ENCODE data around the gene SLC25A51. TPM values are rescaled to one million over a fixed set of nuclear protein-coding genes. Genes with fewer than 3 reads are reported as not detected.

The SLC25A51 gene
- total RNA-seq, 6 donors from 2014 or later: 19.4 to 51.4 (median 31.9) TPM

DNA sequence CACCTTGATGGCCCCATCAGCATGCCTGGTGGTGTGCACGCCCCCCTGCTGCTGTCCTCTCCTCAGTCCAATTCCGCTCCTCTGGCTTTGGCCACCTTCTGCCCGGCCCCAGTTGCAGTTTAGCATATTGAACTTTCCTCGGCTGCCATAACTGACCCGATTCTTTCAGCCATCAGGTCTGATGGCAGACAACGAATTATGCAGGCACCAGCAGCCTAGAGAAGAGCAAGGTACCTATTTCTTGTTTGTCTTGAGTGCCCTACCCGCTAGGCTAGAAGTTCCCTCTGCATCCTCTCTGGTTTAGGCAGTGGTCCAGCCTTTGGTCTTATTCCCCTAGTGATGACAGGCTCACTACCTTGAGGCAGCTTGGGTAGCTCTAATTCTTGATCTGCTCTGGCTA lies 43.0 kb upstream of the SLC25A51 start:
- H3K27ac ChIP-seq: peak overlapping the region in 2 of 4 donors; percentile 68
- DNase-seq (no peak), ATAC-seq (ENCODE audit: low FRiP score in 2 of 2) (no peak)
- WGBS, 2 donors: 89 to 95% methylated on average over 7 of the region's 7 CpGs
- no peaks in the 10 kb centered on the region for H3K27me3 ChIP-seq
- H3K4me1 ChIP-seq: peaks cover 18 to 60% (median 46%) of the 10 kb centered on the region in 4 donors
- peaks cover 0 to 45% (median 12%) of the 10 kb centered on the region in 4 donors for H3K36me3 ChIP-seq
- H3K4me3 ChIP-seq: no peak overlapping the region
- TF ChIP-seq, protein P1, sequence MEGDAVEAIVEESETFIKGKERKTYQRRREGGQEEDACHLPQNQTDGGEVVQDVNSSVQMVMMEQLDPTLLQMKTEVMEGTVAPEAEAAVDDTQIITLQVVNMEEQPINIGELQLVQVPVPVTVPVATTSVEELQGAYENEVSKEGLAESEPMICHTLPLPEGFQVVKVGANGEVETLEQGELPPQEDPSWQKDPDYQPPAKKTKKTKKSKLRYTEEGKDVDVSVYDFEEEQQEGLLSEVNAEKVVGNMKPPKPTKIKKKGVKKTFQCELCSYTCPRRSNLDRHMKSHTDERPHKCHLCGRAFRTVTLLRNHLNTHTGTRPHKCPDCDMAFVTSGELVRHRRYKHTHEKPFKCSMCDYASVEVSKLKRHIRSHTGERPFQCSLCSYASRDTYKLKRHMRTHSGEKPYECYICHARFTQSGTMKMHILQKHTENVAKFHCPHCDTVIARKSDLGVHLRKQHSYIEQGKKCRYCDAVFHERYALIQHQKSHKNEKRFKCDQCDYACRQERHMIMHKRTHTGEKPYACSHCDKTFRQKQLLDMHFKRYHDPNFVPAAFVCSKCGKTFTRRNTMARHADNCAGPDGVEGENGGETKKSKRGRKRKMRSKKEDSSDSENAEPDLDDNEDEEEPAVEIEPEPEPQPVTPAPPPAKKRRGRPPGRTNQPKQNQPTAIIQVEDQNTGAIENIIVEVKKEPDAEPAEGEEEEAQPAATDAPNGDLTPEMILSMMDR (IDR thresholded peaks at IDR 0.05): no peak
- TF ChIP-seq POLR2AphosphoS5 (IDR thresholded peaks at IDR 0.05) (no peak), POLR2A (IDR thresholded peaks at IDR 0.05) (no peak), EP300 (IDR thresholded peaks at IDR 0.05) (no peak)
- no peaks in the 10 kb centered on the region for H3K9me3 ChIP-seq

DNA sequence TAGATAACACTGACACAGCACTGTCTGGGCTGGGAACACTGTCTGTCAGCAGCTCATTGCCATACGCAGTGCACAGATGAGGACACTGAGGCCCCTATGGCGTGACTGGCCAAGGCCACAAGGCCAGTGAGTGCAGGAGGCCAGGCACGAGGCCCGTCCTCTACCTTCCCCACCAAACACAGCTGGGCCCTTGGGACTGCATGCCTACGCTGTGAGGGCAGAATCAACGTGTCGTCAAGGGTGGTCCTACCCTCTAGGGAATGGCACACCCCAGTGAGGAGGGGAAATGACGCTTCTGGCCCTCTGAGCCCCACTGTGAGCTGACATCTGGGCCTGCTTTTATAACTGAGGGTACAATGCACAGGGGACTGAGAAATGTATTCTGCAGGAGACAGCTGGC lies 42.1 kb upstream of the SLC25A51 start:
- H3K4me3 ChIP-seq: no peak overlapping the region
- peak overlapping the region in 3 of 4 donors; percentile 68 to 80 (median 78) for H3K27ac ChIP-seq
- H3K9me3 ChIP-seq: no peaks in the 10 kb centered on the region
- DNase-seq: no peak
- peaks cover 0 to 44% (median 10%) of the 10 kb centered on the region in 4 donors for H3K36me3 ChIP-seq
- no peak for ATAC-seq (ENCODE audit: low FRiP score in 2 of 2)
- no peaks in the 10 kb centered on the region for H3K27me3 ChIP-seq
- H3K4me1 ChIP-seq: peaks cover 18 to 60% (median 46%) of the 10 kb centered on the region in 4 donors
- TF ChIP-seq POLR2AphosphoS5 (IDR thresholded peaks at IDR 0.05): no peak
- 93 to 100% methylated on average over 2 to 8 of the region's 8 CpGs for WGBS, 2 donors

DNA sequence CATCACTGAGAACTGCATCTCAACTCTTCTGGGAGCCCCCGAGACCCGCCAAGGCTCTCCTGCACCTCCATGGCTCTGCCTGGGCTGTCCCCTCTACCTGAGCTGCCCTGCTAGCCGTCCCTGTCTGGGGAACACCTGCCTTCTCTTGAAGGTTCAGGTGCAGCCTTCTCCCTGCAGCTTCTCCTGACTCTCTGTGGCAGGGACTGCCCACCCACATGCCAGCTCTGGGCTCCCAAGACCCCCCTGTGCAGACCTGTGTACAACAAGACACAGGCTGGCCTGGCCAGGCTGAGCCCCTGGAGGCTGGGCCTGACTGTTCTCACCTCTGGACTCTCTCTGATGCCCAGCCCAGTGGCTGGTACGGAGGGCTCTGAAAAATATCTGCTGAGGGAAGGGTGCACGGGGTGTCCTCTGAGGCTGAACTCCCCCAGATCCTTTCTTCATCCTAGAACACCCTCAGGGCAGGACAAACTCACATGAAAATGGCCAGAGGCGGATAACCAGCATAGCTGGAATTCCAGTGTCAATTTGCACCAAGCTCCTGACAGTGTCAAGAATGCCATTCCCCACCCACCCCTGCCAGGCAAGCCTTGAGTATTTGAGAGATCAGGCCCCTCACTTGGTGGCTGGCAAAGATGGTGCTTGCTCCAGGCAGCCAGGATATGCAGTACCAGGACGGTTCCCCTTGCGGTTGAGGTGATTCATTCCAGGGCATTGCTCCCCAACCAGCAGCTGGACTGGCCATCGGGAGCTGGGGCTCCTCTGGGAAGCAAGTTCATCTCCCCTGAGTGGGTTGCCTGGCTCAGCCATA lies 40.9 kb upstream of the SLC25A51 start:
- H3K27ac ChIP-seq: peak overlapping the region; percentile 65 to 80 (median 73)
- no peak for ATAC-seq (ENCODE audit: low FRiP score in 2 of 2)
- WGBS, 2 donors: 70 to 82% methylated on average over 6 to 9 of the region's 9 CpGs

DNA sequence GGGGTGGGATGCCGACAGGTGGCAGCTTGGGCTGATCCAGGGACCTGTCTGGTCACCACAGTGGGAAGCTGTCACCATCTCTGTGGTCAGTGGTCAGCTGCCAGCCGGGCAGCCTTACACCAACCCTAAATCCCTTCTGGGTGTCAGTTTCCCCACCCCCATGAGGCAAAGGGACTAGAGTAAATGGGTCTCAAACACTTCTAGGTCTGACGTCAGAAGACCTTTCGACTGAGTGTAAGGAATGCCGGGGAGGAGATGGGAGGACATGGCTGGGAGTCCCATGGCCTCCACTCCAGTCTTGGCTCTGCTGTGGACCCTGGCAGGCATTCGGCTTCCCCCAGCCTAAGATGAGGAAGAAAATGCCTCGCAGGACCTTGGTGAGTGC lies 40.3 kb upstream of the SLC25A51 start:
- no peaks in the 10 kb centered on the region for H3K9me3 ChIP-seq
- H3K36me3 ChIP-seq: peaks cover 0 to 44% (median 7%) of the 10 kb centered on the region in 4 donors
- no peak overlapping the region for H3K4me3 ChIP-seq
- H3K27me3 ChIP-seq: no peaks in the 10 kb centered on the region
- peaks cover 18 to 63% (median 48%) of the 10 kb centered on the region in 4 donors for H3K4me1 ChIP-seq
- H3K27ac ChIP-seq: peak overlapping the region; percentile 65 to 80 (median 73)
- 65 to 67% methylated on average over 4 to 7 of the region's 7 CpGs for WGBS, 2 donors
- DNase-seq (no peak), ATAC-seq (ENCODE audit: low FRiP score in 2 of 2) (peak; percentile 0 to 19)
- TF ChIP-seq EP300 (IDR thresholded peaks at IDR 0.05) (no peak), POLR2AphosphoS5 (IDR thresholded peaks at IDR 0.05) (no peak)
- TF ChIP-seq, protein P1 (IDR thresholded peaks at IDR 0.05): no peak

More for the DNA sequence above, 40.9 kb upstream of the SLC25A51 start:
- Histone ChIP-seq H3K36me3 (peaks cover 0 to 44% (median 7%) of the 10 kb centered on the region in 4 donors), H3K27me3 (no peaks in the 10 kb centered on the region), H3K4me3 (no peak overlapping the region), H3K4me1 (peaks cover 18 to 59% (median 45%) of the 10 kb centered on the region in 4 donors), H3K9me3 (no peaks in the 10 kb centered on the region)
- no peak for DNase-seq
- TF ChIP-seq POLR2AphosphoS5 (IDR thresholded peaks at IDR 0.05): no peak
- no peak for TF ChIP-seq EP300 (IDR thresholded peaks at IDR 0.05)
- no peak for TF ChIP-seq POLR2A (IDR thresholded peaks at IDR 0.05)
- TF ChIP-seq, protein P1 (IDR thresholded peaks at IDR 0.05): no peak

DNA sequence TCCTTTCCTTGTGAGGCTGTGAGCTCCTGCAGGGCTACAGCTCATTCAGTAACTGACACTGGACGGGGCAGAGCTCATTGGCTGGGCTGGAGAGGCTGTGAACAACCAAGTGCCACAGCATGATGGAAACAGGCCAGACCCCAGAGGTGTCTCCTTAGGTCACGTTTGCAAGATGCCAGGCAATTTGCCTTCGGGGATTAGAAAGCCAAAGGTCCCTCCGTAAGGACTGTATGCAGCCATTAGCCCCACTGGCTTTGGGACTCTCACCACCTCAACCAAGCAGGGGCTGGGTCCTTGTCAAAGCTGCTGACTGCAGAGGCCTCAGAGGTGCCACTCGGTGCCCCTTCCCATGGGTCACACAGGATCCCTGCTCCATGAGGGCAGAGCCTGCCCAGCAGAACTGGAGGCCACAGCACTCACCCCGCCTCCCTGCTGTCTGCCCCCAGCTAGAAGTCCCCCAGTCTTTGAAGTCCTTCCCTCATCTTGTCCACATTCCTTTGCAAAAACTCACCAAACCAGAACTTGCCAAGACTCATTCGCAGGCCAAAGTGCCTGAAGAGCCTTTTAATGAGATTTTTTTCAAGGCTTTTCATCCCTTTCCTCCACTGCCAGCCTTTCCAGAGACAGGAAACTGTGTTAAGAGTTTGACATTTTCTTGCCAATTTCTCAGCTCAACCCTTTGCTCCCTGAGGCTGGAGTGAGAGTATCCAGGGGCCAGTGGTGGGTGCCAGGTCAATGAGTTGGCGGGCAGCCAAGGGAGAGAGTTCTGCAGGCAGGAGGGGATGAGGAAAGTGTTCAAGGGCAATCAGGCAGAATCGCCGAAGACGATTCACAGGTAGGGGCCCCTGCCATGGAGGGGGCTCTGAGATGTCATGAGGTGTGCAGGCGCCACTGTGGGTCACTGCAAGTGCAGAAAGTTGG lies 39.7 kb upstream of the SLC25A51 start:
- 50 to 65% methylated on average over 8 to 12 of the region's 12 CpGs for WGBS, 2 donors
- H3K36me3 ChIP-seq: peaks cover 0 to 42% (median 7%) of the 10 kb centered on the region in 4 donors

More for the DNA sequence above, 39.7 kb upstream of the SLC25A51 start:
- DNase-seq: peak in 1 of 2 donors; percentile 68
- Histone ChIP-seq H3K27ac (peak overlapping the region; percentile 65 to 80 (median 73)), H3K4me3 (no peak overlapping the region), H3K27me3 (no peaks in the 10 kb centered on the region), H3K9me3 (no peaks in the 10 kb centered on the region), H3K4me1 (peaks cover 18 to 67% (median 47%) of the 10 kb centered on the region in 4 donors)
- peak; percentile 61 to 78 for ATAC-seq (ENCODE audit: low FRiP score in 2 of 2)
- TF ChIP-seq POLR2AphosphoS5 (IDR thresholded peaks at IDR 0.05): no peak
- no peak for TF ChIP-seq POLR2A (IDR thresholded peaks at IDR 0.05)
- no peak for TF ChIP-seq EP300 (IDR thresholded peaks at IDR 0.05)
- TF ChIP-seq, protein P1 (IDR thresholded peaks at IDR 0.05): no peak

Data from upper lobe of left lung (tissue), 6 donors.